ENCODE results near the gene MLPH. TPM values are rescaled to one million over a fixed set of nuclear protein-coding genes. Genes with fewer than 3 reads are reported as not detected.

MLPH gene
- polyA plus RNA-seq, 3 donors, result not detected

GRCh38 chr2:237556773-237557632 is 70.0 kb downstream of the MLPH start:
- Histone ChIP-seq H3K79me2 (ENCODE audit: insufficient read depth, low read length) (no peaks in the 10 kb centered on the region), H3K27ac (ENCODE audit: low read depth in 1 of 2, low read length in 2 of 2) (no peak overlapping the region), H3K27me3 (ENCODE audit: control insufficient read depth in 2 of 2, insufficient read depth in 2 of 2, low read length in 2 of 2) (no peaks in the 10 kb centered on the region), H4K20me1 (ENCODE audit: insufficient read depth, low read length) (no peaks in the 10 kb centered on the region), H3K9me3 (replicated peaks in 1 of 2; ENCODE audit: control insufficient read depth in 1 of 2, insufficient read depth in 1 of 2, low read length in 2 of 2) (peaks cover 24 to 31% of the 10 kb centered on the region in 2 donors), H2AFZ (ENCODE audit: insufficient read depth, low read depth, low read length, poor library complexity, severe bottlenecking) (no peak overlapping the region), H3K4me3 (replicated peaks in 1 of 3; ENCODE audit: low read depth in 2 of 3, low read length in 3 of 3) (no peak overlapping the region), H3K4me1 (ENCODE audit: control insufficient read depth in 1 of 2, insufficient read depth in 2 of 2, low read length in 2 of 2) (no peaks in the 10 kb centered on the region), H3K4me2 (replicated peaks; ENCODE audit: extremely low read depth, low read length, poor library complexity, severe bottlenecking) (no peak overlapping the region), H3K9ac (ENCODE audit: insufficient read depth, low read length, poor library complexity, severe bottlenecking) (no peak overlapping the region), H3K36me3 (replicated peaks in 1 of 2; ENCODE audit: control insufficient read depth in 1 of 2, insufficient read depth in 2 of 2, low read length in 2 of 2) (no peaks in the 10 kb centered on the region)
- H3K4me1 Mint-ChIP-seq, result no peaks in the 10 kb centered on the region
- 81% methylated on average over 3 of the region's 11 CpGs for WGBS (ENCODE audit: insufficient coverage)
- TF ChIP-seq CTCF (IDR thresholded peaks at IDR 0.05), result no peak
- no peaks in the 10 kb centered on the region for H3K36me3 Mint-ChIP-seq
- no peak overlapping the region for H3K27ac Mint-ChIP-seq
- intact Hi-C loops (cut with micrococcal nuclease), result no loop called here
- H3K27me3 Mint-ChIP-seq (ENCODE audit: low read depth in 3 of 3), result peaks cover 3 to 11% (median 5%) of the 10 kb centered on the region in 3 donors
- no peak for DNase-seq
- no peak overlapping the region for H3K4me3 Mint-ChIP-seq
- H3K9me3 Mint-ChIP-seq, result peaks cover 6 to 41% (median 24%) of the 10 kb centered on the region in 7 donors

DNA sequence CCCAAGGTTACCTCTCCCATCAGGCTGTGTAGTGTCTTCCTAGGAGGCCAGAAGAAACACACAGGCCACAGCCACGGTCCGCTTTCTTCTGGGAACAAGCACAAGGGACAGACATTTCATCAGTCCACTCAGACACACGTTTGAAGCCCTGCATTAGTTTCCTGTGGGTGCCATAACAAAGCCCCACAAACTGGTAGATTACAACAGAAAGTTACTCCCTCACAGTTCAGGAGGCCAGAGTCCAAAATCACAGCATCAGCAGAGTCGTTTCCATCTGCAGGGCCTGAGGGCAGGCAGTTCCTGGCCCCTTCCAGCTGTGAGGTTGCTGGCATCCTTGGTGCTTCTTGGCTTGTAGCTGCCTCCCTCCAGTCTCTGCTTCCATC is 70.6 kb downstream of the MLPH start:
- no peak for TF ChIP-seq CTCF (IDR thresholded peaks at IDR 0.05)

More for the DNA sequence above, 70.6 kb downstream of the MLPH start:
- Histone ChIP-seq H3K79me2 (ENCODE audit: insufficient read depth, low read length) (no peaks in the 10 kb centered on the region), H3K4me3 (replicated peaks in 1 of 3; ENCODE audit: low read depth in 2 of 3, low read length in 3 of 3) (no peak overlapping the region), H3K36me3 (replicated peaks in 1 of 2; ENCODE audit: control insufficient read depth in 1 of 2, insufficient read depth in 2 of 2, low read length in 2 of 2) (no peaks in the 10 kb centered on the region), H3K4me1 (ENCODE audit: control insufficient read depth in 1 of 2, insufficient read depth in 2 of 2, low read length in 2 of 2) (no peaks in the 10 kb centered on the region), H3K27me3 (ENCODE audit: control insufficient read depth in 2 of 2, insufficient read depth in 2 of 2, low read length in 2 of 2) (no peaks in the 10 kb centered on the region), H3K9ac (ENCODE audit: insufficient read depth, low read length, poor library complexity, severe bottlenecking) (no peak overlapping the region), H4K20me1 (ENCODE audit: insufficient read depth, low read length) (no peaks in the 10 kb centered on the region), H3K27ac (ENCODE audit: low read depth in 1 of 2, low read length in 2 of 2) (no peak overlapping the region), H2AFZ (ENCODE audit: insufficient read depth, low read depth, low read length, poor library complexity, severe bottlenecking) (no peak overlapping the region), H3K9me3 (replicated peaks in 1 of 2; ENCODE audit: control insufficient read depth in 1 of 2, insufficient read depth in 1 of 2, low read length in 2 of 2) (peaks cover 24 to 31% of the 10 kb centered on the region in 2 donors), H3K4me2 (replicated peaks; ENCODE audit: extremely low read depth, low read length, poor library complexity, severe bottlenecking) (no peak overlapping the region)
- WGBS (ENCODE audit: insufficient coverage), result 74% methylated on average over 4 of the region's 4 CpGs
- peaks cover 6 to 41% (median 24%) of the 10 kb centered on the region in 7 donors for H3K9me3 Mint-ChIP-seq
- H3K4me1 Mint-ChIP-seq, result no peaks in the 10 kb centered on the region
- H3K4me3 Mint-ChIP-seq, result no peak overlapping the region
- H3K27ac Mint-ChIP-seq, result no peak overlapping the region
- H3K36me3 Mint-ChIP-seq, result no peaks in the 10 kb centered on the region
- peaks cover 5 to 11% (median 5%) of the 10 kb centered on the region in 3 donors for H3K27me3 Mint-ChIP-seq (ENCODE audit: low read depth in 3 of 3)
- intact Hi-C loops (cut with micrococcal nuclease), result no loop called here
- no peak for DNase-seq

Data from CD14-positive monocyte (primary cell).